Neural cell (in vitro differentiated cells): ENCODE measurements around the gene HYCC1. TPM values are rescaled to one million over a fixed set of nuclear protein-coding genes. Genes with fewer than 3 reads are reported as not detected.

Source experiments
- H2AFZ ChIP-seq: fragments of 200-600, 300-800 bp; sonication (generic), shearing (Covaris generic); 2 replicates; pipeline ENCODE4 v1.6.0; 2014; ENCODE audit warnings: low read depth, mild to moderate bottlenecking, antibody characterized with exemption, low read length, moderate library complexity
- H3F3A ChIP-seq: fragments of 200-600 bp; shearing (Covaris generic); 2 replicates; pipeline ENCODE4 v1.6.1; 2016; ENCODE audit warnings: mild to moderate bottlenecking, moderate library complexity, mixed read lengths, antibody characterized with exemption, low read length; ENCODE audit not compliant: insufficient read depth, poor library complexity, severe bottlenecking
- H3K27ac ChIP-seq: fragments of 200-600, 300-800 bp; sonication (generic), shearing (Covaris generic); 2 replicates; pipeline ENCODE4 v1.5.1; 2014; ENCODE audit warnings: mild to moderate bottlenecking, low read length, moderate library complexity
- H3K27me3 ChIP-seq: fragments of 300-800, 200-600 bp; sonication (generic), shearing (Covaris generic); 2 replicates; pipeline ENCODE4 v1.6.0; 2014; ENCODE audit warnings: mild to moderate bottlenecking, low read depth, low read length, moderate library complexity; ENCODE audit not compliant: insufficient read depth
- H3K36me3 ChIP-seq: fragments of 300-800, 200-600 bp; sonication (generic), shearing (Covaris generic); 2 replicates; pipeline ENCODE4 v1.5.1; 2014; ENCODE audit warnings: mild to moderate bottlenecking, antibody characterized with exemption, low read length, moderate library complexity; ENCODE audit not compliant: insufficient read depth
- H3K4me2 ChIP-seq: fragments of 300-800, 200-600 bp; sonication (generic), shearing (Covaris generic); 2 replicates; pipeline ENCODE4 v1.6.0; 2014; ENCODE audit warnings: mild to moderate bottlenecking, low read length
- H3K4me3 ChIP-seq: fragments of 300-800, 200-600 bp; sonication (generic), shearing (Covaris generic); 2 replicates; pipeline ENCODE4 v1.5.1; 2014; ENCODE audit warnings: mild to moderate bottlenecking, low read length, moderate library complexity
- H3K79me2 ChIP-seq: fragments of 200-600 bp; shearing (Covaris generic); replicated peaks from 2 replicates; pipeline ENCODE4 v1.6.0; 2014; ENCODE audit warnings: mild to moderate bottlenecking, low read length, moderate library complexity; ENCODE audit not compliant: insufficient read depth
- H3K9ac ChIP-seq: fragments of 300-800, 200-600 bp; sonication (generic), shearing (Covaris generic); 2 replicates; pipeline ENCODE4 v1.6.1; 2016; ENCODE audit warnings: mild to moderate bottlenecking, low read length, mixed read lengths
- H3K9me2 ChIP-seq: fragments of 200-600 bp; shearing (Covaris generic); 2 replicates; pipeline ENCODE4 v1.6.1; 2016; ENCODE audit warnings: mild to moderate bottlenecking, low read length, mixed read lengths; ENCODE audit not compliant: insufficient read depth
- H3K9me3 ChIP-seq: fragments of 200-600, 300-800 bp; sonication (generic), shearing (Covaris generic); 2 replicates; pipeline ENCODE4 v1.6.1; 2016; ENCODE audit warnings: mild to moderate bottlenecking, mixed run types, low read length, moderate library complexity, mixed read lengths
- H4K20me1 ChIP-seq: fragments of 200-600 bp; shearing (Covaris generic); 2 replicates; pipeline ENCODE4 v1.6.1; 2016; ENCODE audit warnings: mild to moderate bottlenecking, mixed run types; ENCODE audit not compliant: insufficient read depth
- CTCF ChIP-seq: fragments of 450-650 bp; IDR thresholded peaks from 2 replicates; pipeline ENCODE4 v1.5.1; 2014; ENCODE audit warnings: antibody characterized with exemption, mild to moderate bottlenecking, moderate library complexity; ENCODE audit not compliant: poor library complexity, severe bottlenecking
- EP300 ChIP-seq: fragments of 450-650 bp; conservative IDR thresholded peaks from 2 replicates; pipeline ENCODE4 v1.6.1; 2014; ENCODE audit warnings: antibody characterized with exemption, mild to moderate bottlenecking, moderate library complexity; ENCODE audit not compliant: poor library complexity, severe bottlenecking
- EZH2 ChIP-seq: fragments of 200-600, 300-800 bp; shearing (Covaris generic), sonication (generic); IDR thresholded peaks from 2 replicates; pipeline ENCODE4 v1.6.1; 2014; ENCODE audit warnings: antibody characterized with exemption, low read length, borderline replicate concordance, mild to moderate bottlenecking; ENCODE audit not compliant: insufficient read depth, poor library complexity, severe bottlenecking
- MXI1 ChIP-seq: fragments of 450-650 bp; conservative IDR thresholded peaks from 2 replicates; pipeline ENCODE4 v1.6.1; 2014; ENCODE audit warnings: antibody characterized with exemption, mild to moderate bottlenecking; ENCODE audit not compliant: poor library complexity, severe bottlenecking
- POLR2AphosphoS5 ChIP-seq: IDR thresholded peaks from 2 replicates; pipeline ENCODE4 v1.6.1; 2012
- RAD21 ChIP-seq: fragments of 450-650 bp; conservative IDR thresholded peaks from 2 replicates; pipeline ENCODE4 v1.6.1; 2014; ENCODE audit warnings: antibody characterized with exemption, mild to moderate bottlenecking, moderate library complexity
- REST ChIP-seq: IDR thresholded peaks from 2 replicates; pipeline ENCODE4 v1.6.1; 2012; ENCODE audit warnings: borderline replicate concordance
- SMC3 ChIP-seq: fragments of 450-650 bp; conservative IDR thresholded peaks from 2 replicates; pipeline ENCODE4 v1.6.1; 2014; ENCODE audit warnings: antibody characterized with exemption, mild to moderate bottlenecking, moderate library complexity; ENCODE audit not compliant: poor library complexity
- TAF1 ChIP-seq: IDR thresholded peaks from 2 replicates; pipeline ENCODE4 v1.6.1; 2012; ENCODE audit warnings: low read depth
- polyA plus RNA-seq: library from polyadenylated mRNA; depleted of rRNA; stranded (reverse); fragments of >200 nt; gene quantifications from 2 replicates; pipeline ENCODE4 v1.2.3, GENCODE V29; 2014

HYCC1 gene
- polyA plus RNA-seq, 1 donor from 2014 or later: 12.3 TPM

- H3K9me2 ChIP-seq: no peaks in the 10 kb centered on the region
- H3F3A ChIP-seq: no peaks in the 10 kb centered on the region
- TF ChIP-seq REST: no peak
- H3K4me3 ChIP-seq: no peak overlapping the region
- no peaks in the 10 kb centered on the region for H3K9me3 ChIP-seq
- no peaks in the 10 kb centered on the region for H3K27me3 ChIP-seq
- no peak overlapping the region for H3K27ac ChIP-seq
- H3K9ac ChIP-seq: no peak overlapping the region
- H2AFZ ChIP-seq: no peak overlapping the region
- no peaks in the 10 kb centered on the region for H4K20me1 ChIP-seq
- H3K36me3 ChIP-seq: no peaks in the 10 kb centered on the region
- H3K79me2 ChIP-seq: no peaks in the 10 kb centered on the region
- H3K4me2 ChIP-seq: no peak overlapping the region
Observed at GRCh38 chr7:22985436-22985835, 28.5 kb downstream of the HYCC1 start.

GRCh38 chr7:22983257-22983855 lies 30.6 kb downstream of the HYCC1 start:
- Histone ChIP-seq H3K27ac (no peak overlapping the region), H3K9ac (no peak overlapping the region), H3K4me3 (no peak overlapping the region), H3K79me2 (no peaks in the 10 kb centered on the region), H4K20me1 (no peaks in the 10 kb centered on the region), H3F3A (no peaks in the 10 kb centered on the region), H3K4me2 (no peak overlapping the region), H2AFZ (no peak overlapping the region), H3K9me2 (no peaks in the 10 kb centered on the region), H3K36me3 (no peaks in the 10 kb centered on the region), H3K9me3 (no peaks in the 10 kb centered on the region), H3K27me3 (no peaks in the 10 kb centered on the region)
- TF ChIP-seq SMC3: no peak
- TF ChIP-seq CTCF: no peak

- no peaks in the 10 kb centered on the region for H3K27me3 ChIP-seq
- no peak for TF ChIP-seq MXI1
- no peak for TF ChIP-seq POLR2AphosphoS5
- no peak for TF ChIP-seq REST
- TF ChIP-seq TAF1: no peak
- TF ChIP-seq SMC3: no peak
- TF ChIP-seq EP300: no peak
- no peak for TF ChIP-seq RAD21
- no peak for TF ChIP-seq CTCF
- no peak for TF ChIP-seq EZH2
- H3K9me3 ChIP-seq: no peaks in the 10 kb centered on the region
- H3K4me3 ChIP-seq: no peak overlapping the region
- no peak overlapping the region for H3K4me2 ChIP-seq
- no peak overlapping the region for H3K27ac ChIP-seq
- H3K9ac ChIP-seq: no peak overlapping the region
- H3K79me2 ChIP-seq: no peaks in the 10 kb centered on the region
- no peaks in the 10 kb centered on the region for H3K36me3 ChIP-seq
- H4K20me1 ChIP-seq: no peaks in the 10 kb centered on the region
- no peaks in the 10 kb centered on the region for H3F3A ChIP-seq
- H3K9me2 ChIP-seq: no peaks in the 10 kb centered on the region
- H2AFZ ChIP-seq: no peak overlapping the region
Observed at GRCh38 chr7:22980422-22980821, 33.5 kb downstream of the HYCC1 start.
